Thyroid gland (tissue), 4 donors: Measurements from ENCODE around the gene CLSTN2.

Source experiments
- POLR2A ChIP-seq, 2 donors: fragments of 450-650 bp; IDR thresholded peaks; one replicate each; pipeline ENCODE4 v1.6.1; 2017; ENCODE audit warnings: antibody characterized with exemption in 2 of 2, mild to moderate bottlenecking in 2 of 2, moderate library complexity in 1 of 2
- TF ChIP-seq, protein P1 (sequence below), 6 experiments: fragments of 200-600 bp in 3 of 6; fragments of 450-650 bp in 3 of 6; sonication (generic) in 3 of 6; IDR thresholded peaks; one replicate each; pipeline ENCODE4 v1.5.1; 2016 to 2019; ENCODE audit warnings: antibody characterized with exemption in 6 of 6, mild to moderate bottlenecking in 2 of 6, inconsistent platforms in 1 of 6, moderate library complexity in 1 of 6

DNA sequence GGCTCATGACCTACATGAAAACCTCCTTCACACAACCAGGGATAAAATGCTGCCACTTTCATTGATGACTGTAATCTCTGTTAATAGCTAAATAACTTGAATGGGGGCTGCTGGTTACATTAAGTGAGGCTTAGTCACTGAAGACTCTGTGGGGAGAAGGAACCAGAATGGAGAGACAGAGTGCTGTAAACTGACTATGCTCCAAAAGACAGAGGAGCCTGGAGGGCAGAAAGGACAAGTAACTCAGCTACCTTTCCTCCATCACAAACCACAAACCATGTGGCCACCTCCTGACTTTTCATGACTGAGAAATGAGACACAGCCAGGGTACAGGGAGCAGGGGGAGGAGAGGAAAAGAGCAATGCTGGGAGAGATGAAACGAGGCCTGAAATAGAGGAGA is 645.8 kb downstream of the CLSTN2 start:
- TF ChIP-seq, protein P1, sequence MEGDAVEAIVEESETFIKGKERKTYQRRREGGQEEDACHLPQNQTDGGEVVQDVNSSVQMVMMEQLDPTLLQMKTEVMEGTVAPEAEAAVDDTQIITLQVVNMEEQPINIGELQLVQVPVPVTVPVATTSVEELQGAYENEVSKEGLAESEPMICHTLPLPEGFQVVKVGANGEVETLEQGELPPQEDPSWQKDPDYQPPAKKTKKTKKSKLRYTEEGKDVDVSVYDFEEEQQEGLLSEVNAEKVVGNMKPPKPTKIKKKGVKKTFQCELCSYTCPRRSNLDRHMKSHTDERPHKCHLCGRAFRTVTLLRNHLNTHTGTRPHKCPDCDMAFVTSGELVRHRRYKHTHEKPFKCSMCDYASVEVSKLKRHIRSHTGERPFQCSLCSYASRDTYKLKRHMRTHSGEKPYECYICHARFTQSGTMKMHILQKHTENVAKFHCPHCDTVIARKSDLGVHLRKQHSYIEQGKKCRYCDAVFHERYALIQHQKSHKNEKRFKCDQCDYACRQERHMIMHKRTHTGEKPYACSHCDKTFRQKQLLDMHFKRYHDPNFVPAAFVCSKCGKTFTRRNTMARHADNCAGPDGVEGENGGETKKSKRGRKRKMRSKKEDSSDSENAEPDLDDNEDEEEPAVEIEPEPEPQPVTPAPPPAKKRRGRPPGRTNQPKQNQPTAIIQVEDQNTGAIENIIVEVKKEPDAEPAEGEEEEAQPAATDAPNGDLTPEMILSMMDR (IDR thresholded peaks at IDR 0.05) = no peak
- no peak for TF ChIP-seq POLR2A (IDR thresholded peaks at IDR 0.05)
